ENCODE measurements around the gene PDLIM3. TPM values are rescaled to one million over a fixed set of nuclear protein-coding genes. Genes with fewer than 3 reads are reported as not detected.
"Not testable (repeated sequence)": the region's sequence is repeated elsewhere in the genome, so short reads cannot be mapped to it uniquely, and the experiment has no call there.

The PDLIM3 gene
- total RNA-seq, 1 experiment from 2014 or later = 6.2 TPM

GRCh38 chr4:185562531-185562930 is 27.2 kb upstream of the PDLIM3 start:
- peaks cover 49% of the 10 kb centered on the region for H3K9me3 Mint-ChIP-seq
- ATAC-seq = no peak
- peaks cover 18% of the 10 kb centered on the region for H3K4me1 Mint-ChIP-seq
- TF ChIP-seq JUN (CRISPR knock-in tag; IDR thresholded peaks at IDR 0.05) (no peak), ZNF263 (CRISPR knock-in tag; IDR thresholded peaks at IDR 0.05; ENCODE audit: low read depth) (no peak), ZNF138 (CRISPR knock-in tag; conservative IDR thresholded peaks at IDR 0.05) (no peak), ATF1 (CRISPR knock-in tag; IDR thresholded peaks at IDR 0.05) (no peak), CTCF (IDR thresholded peaks at IDR 0.05) (no peak), ZNF396 (CRISPR knock-in tag; IDR thresholded peaks at IDR 0.05; ENCODE audit: borderline replicate concordance) (no peak), KAT7 (CRISPR knock-in tag; IDR thresholded peaks at IDR 0.05; ENCODE audit: borderline replicate concordance) (no peak), EMX1 (CRISPR knock-in tag; IDR thresholded peaks at IDR 0.05) (no peak)
- ChIA-PET CTCF (no interaction called here), POLR2A (interaction anchor here (0.6 kb wide), 1 partner anchor 353 kb away, joined by 3 read pairs; no protein-coding TSS in a partner anchor)
- H3K27me3 Mint-ChIP-seq (ENCODE audit: low read depth) = no peaks in the 10 kb centered on the region
- DNase-seq (ENCODE audit: low spot score) = no peak
- no peak overlapping the region for H3K4me3 Mint-ChIP-seq
- peaks cover 16% of the 10 kb centered on the region for H3K36me3 Mint-ChIP-seq
- no peak overlapping the region for H3K27ac Mint-ChIP-seq

- Mint-ChIP-seq H3K27me3 (ENCODE audit: low read depth) (peaks cover 4% of the 10 kb centered on the region), H3K4me3 (no peak overlapping the region), H3K36me3 (peaks cover 10% of the 10 kb centered on the region), H3K27ac (no peak overlapping the region), H3K4me1 (peaks cover 15% of the 10 kb centered on the region), H3K9me3 (peaks cover 54% of the 10 kb centered on the region)
- POLR2A ChIA-PET = no interaction called here
- no peak for TF ChIP-seq KAT7 (CRISPR knock-in tag; IDR thresholded peaks at IDR 0.05; ENCODE audit: borderline replicate concordance)
- no peak for TF ChIP-seq MXD4 (CRISPR knock-in tag; IDR thresholded peaks at IDR 0.05; ENCODE audit: borderline replicate concordance)
- no peak for TF ChIP-seq GABPB1 (CRISPR knock-in tag; IDR thresholded peaks at IDR 0.05)
- TF ChIP-seq TEAD4 (CRISPR knock-in tag; IDR thresholded peaks at IDR 0.05) = no peak
- no peak for TF ChIP-seq ZNF532 (CRISPR knock-in tag; IDR thresholded peaks at IDR 0.05; ENCODE audit: borderline replicate concordance)
- DNase-seq (ENCODE audit: low spot score) (no peak), ATAC-seq (no peak)
- CTCF ChIA-PET = interaction anchor here (1.6 kb wide), 1 partner anchor 37 kb away, joined by 5 read pairs; no protein-coding TSS in a partner anchor
Observed at GRCh38 chr4:185560316-185560715, 25.0 kb upstream of the PDLIM3 start.

GRCh38 chr4:185559915-185560281 is 24.6 kb upstream of the PDLIM3 start:
- TF ChIP-seq NFE2L1 (CRISPR knock-in tag; IDR thresholded peaks at IDR 0.05) = peak; percentile 94
- TF ChIP-seq ZNF532 (CRISPR knock-in tag; IDR thresholded peaks at IDR 0.05; ENCODE audit: borderline replicate concordance) = no peak
- no peak for TF ChIP-seq E2F5 (CRISPR knock-in tag; IDR thresholded peaks at IDR 0.05)
- TF ChIP-seq NR1H2 (CRISPR knock-in tag; IDR thresholded peaks at IDR 0.05) = no peak
- ATAC-seq (no peak; the same call in 1 of the 2 replicates), DNase-seq (ENCODE audit: low spot score) (peak; percentile 14)
- Mint-ChIP-seq H3K4me3 (no peak overlapping the region), H3K36me3 (peaks cover 6% of the 10 kb centered on the region), H3K9me3 (peaks cover 52% of the 10 kb centered on the region), H3K27ac (no peak overlapping the region), H3K27me3 (ENCODE audit: low read depth) (peaks cover 4% of the 10 kb centered on the region), H3K4me1 (peaks cover 15% of the 10 kb centered on the region)
- POLR2A ChIA-PET = no interaction called here
- CTCF ChIA-PET = interaction anchor here (1.6 kb wide), 1 partner anchor 38 kb away, joined by 5 read pairs; no protein-coding TSS in a partner anchor

- CTCF ChIA-PET = interaction anchor here (1.6 kb wide), 1 partner anchor 38 kb away, joined by 5 read pairs; no protein-coding TSS in a partner anchor
- 0 out of 2 replicates have a peak, but pooled peaks have one; percentile 16 for ATAC-seq
Observed at GRCh38 chr4:185559251-185559914, 24.1 kb upstream of the PDLIM3 start.

More at GRCh38 chr4:185559251-185559914, 24.1 kb upstream of the PDLIM3 start:
- POLR2A ChIA-PET; H3K27me3 Mint-ChIP-seq (ENCODE audit: low read depth); H3K4me3 Mint-ChIP-seq; DNase-seq (ENCODE audit: low spot score); H3K36me3 Mint-ChIP-seq; H3K27ac Mint-ChIP-seq: not testable (repeated sequence)
- Mint-ChIP-seq H3K9me3 (peaks cover 47% of the 10 kb centered on the region), H3K4me1 (peaks cover 15% of the 10 kb centered on the region)

Data from WTC11 (cell line).